Heart left ventricle (tissue), 16 donors: ENCODE data around the gene BNIP3. TPM values are rescaled to one million over a fixed set of nuclear protein-coding genes. Genes with fewer than 3 reads are reported as not detected.

Experiments
- ATAC-seq, 4 donors: fragments of 200-7000 bp; cut with Tn5 transposase; one replicate each; pipeline ENCODE4 v1.9.1; 2020 to 2022; ENCODE audit warnings: moderate library complexity in 4 of 4, mild to moderate bottlenecking in 3 of 4, moderate number of reproducible peaks in 1 of 4
- DNase-seq, 5 donors: peaks; one replicate each; pipeline ENCODE4 v3.0.0-alpha.2; 2020
- H3K27ac ChIP-seq, 12 donors: fragments of 200-600 bp; sonication (generic) in 4 of 12; one replicate each; pipeline versions ENCODE4 v1.5.0 to v1.8.0; 2016 to 2022; ENCODE audit warnings: mild to moderate bottlenecking in 2 of 12
- H3K27me3 ChIP-seq, 9 donors: fragments of 200-600 bp; sonication (generic) in 2 of 9; one replicate each; pipeline versions ENCODE4 v1.5.1 to v1.8.0; 2016 to 2022; ENCODE audit warnings: mild to moderate bottlenecking in 3 of 9
- H3K36me3 ChIP-seq, 9 donors: fragments of 200-600 bp; sonication (generic) in 2 of 9; one replicate each; pipeline versions ENCODE4 v1.5.0 to v1.8.0; 2018 to 2022; ENCODE audit warnings: mild to moderate bottlenecking in 2 of 9
- H3K4me1 ChIP-seq, 12 donors: fragments of 200-600 bp; sonication (generic) in 4 of 12; one replicate each; pipeline versions ENCODE4 v1.5.0 to v1.8.0; 2016 to 2022; ENCODE audit warnings: mild to moderate bottlenecking in 3 of 12
- H3K4me3 ChIP-seq, 12 donors: fragments of 200-600 bp; sonication (generic) in 4 of 12; one replicate each; pipeline versions ENCODE4 v1.5.0 to v1.8.0; 2017 to 2022; ENCODE audit warnings: mild to moderate bottlenecking in 9 of 12, moderate library complexity in 4 of 12
- H3K9me3 ChIP-seq, 12 donors: fragments of 200-600 bp; sonication (generic) in 4 of 12; one replicate each; pipeline versions ENCODE4 v1.5.0 to v1.8.0; 2016 to 2022; ENCODE audit warnings: mild to moderate bottlenecking in 1 of 12
- CTCF ChIP-seq, 12 donors: fragments of 200-600 bp; sonication (generic) in 4 of 12; IDR thresholded peaks; one replicate each; pipeline versions ENCODE4 v1.5.0 to v1.8.0; 2018 to 2022; ENCODE audit warnings: antibody characterized with exemption in 12 of 12, mild to moderate bottlenecking in 5 of 12
- POLR2A ChIP-seq, 2 donors: fragments of 450-650 bp; IDR thresholded peaks; one replicate each; pipeline ENCODE4 v1.6.1; 2017; ENCODE audit warnings: antibody characterized with exemption in 2 of 2, mild to moderate bottlenecking in 2 of 2, moderate library complexity in 2 of 2
- WGBS, 4 donors: extraction: QIAGEN DNeasy Blood & Tissue Kit in 2 of 4; methylation state at CpG; one replicate each; pipeline versions ENCODE4 v1.1.5 to v1.1.7; 2013 to 2018; 5-methylcytosine and 5-hydroxymethylcytosine counted together
- intact Hi-C, 10 donors: fragments of 100-400 bp; cut with DNase I; formaldehyde crosslinking; loops; one replicate each; pipeline versions ENCODE4 v1.11.1 to v1.14.2; 2022
- polyA plus RNA-seq, 2 donors: library from polyadenylated mRNA; stranded (reverse); fragments of 200-250 nt; gene quantifications; one replicate each; pipeline ENCODE4 v1.2.3, GENCODE V29; 2013
- total RNA-seq, 9 donors: library from RNA; depleted of rRNA in 2 of 9; stranded (reverse); fragments of >200 nt in 2 of 9; fragmentation: NEBNext Ultra II Directional in 3 of 9; extraction: Animal tissue kit (Norgen Biotek cat#: 25700) in 3 of 9; gene quantifications; one replicate each; pipeline versions ENCODE4 v1.1.0 to v1.2.4, GENCODE V29; 2016 to 2023
- donor health status: ischemic (EF 13 %, LVEDD 7.1; RV severe dilation, severe dysfunction).
- donor health status: healthy with polysubstance abuse.
- donor health status: DM: no; HTN: yes; CAD: no.
- donor health status: DM: no; HTN: no; CAD: no.
- donor health status: ischemic (EF 25% LVEDD 6.9; RV normal size, moderate dysfunction).
- donor health status: ischemic (EF 25% LVEDD 5.7; RV mildly dilated, moderate dysfunction).
- donor health status: healthy.
- donor health status: DM: yes; HTN: yes; CAD: no.
- donor health status: ischemic (EF 35%, LVEDD 5.7; RV mildly dilated, moderate dysfunction).
- donor health status: nonischemic (EF 11% LVEDD 7.7; RV severe dilation, severe dysfunction).
- donor health status: DM: yes; HTN: yes; CAD: no.
- donor health status: PGD.
- donor health status: ischemic (EF 29% LVEDD 5.4; RV normal size, mild dysfunction).
- donor health status: nonischemic (EF 23%, LVEDD 6.1; RV moderate dilation, normal function).

The BNIP3 gene
- total and polyA plus RNA-seq, 11 donors: 48.1 to 711 (median 123) TPM

GRCh38 chr10:131963811-131964210, 17.9 kb downstream of the BNIP3 start:
- no peak for TF ChIP-seq CTCF (IDR thresholded peaks at IDR 0.05)
- TF ChIP-seq POLR2A (IDR thresholded peaks at IDR 0.05): no peak
- peaks cover 0 to 48% (median 36%) of the 10 kb centered on the region in 9 donors for H3K36me3 ChIP-seq
- DNase-seq (no peak), ATAC-seq (no peak)
- 79 to 83% (median 81%) methylated on average over 9 of the region's 9 CpGs for WGBS, 4 donors
- no peak overlapping the region for H3K27ac ChIP-seq
- H3K9me3 ChIP-seq: no peaks in the 10 kb centered on the region
- intact Hi-C loops: no loop called here
- no peak overlapping the region for H3K4me3 ChIP-seq
- H3K4me1 ChIP-seq: no peaks in the 10 kb centered on the region
- H3K27me3 ChIP-seq: no peaks in the 10 kb centered on the region

GRCh38 chr10:131963350-131963749, 18.4 kb downstream of the BNIP3 start:
- WGBS, 4 donors: 90 to 95% (median 93%) methylated on average over 20 of the region's 20 CpGs

GRCh38 chr10:131961777-131962662, 19.7 kb downstream of the BNIP3 start:
- Histone ChIP-seq H3K27ac (no peak overlapping the region), H3K4me1 (no peaks in the 10 kb centered on the region), H3K27me3 (no peaks in the 10 kb centered on the region), H3K9me3 (no peaks in the 10 kb centered on the region), H3K36me3 (peaks cover 0 to 40% (median 20%) of the 10 kb centered on the region in 9 donors), H3K4me3 (no peak overlapping the region)
- 84 to 91% (median 86%) methylated on average over 32 of the region's 32 CpGs for WGBS, 4 donors
- TF ChIP-seq CTCF (IDR thresholded peaks at IDR 0.05) (no peak), POLR2A (IDR thresholded peaks at IDR 0.05) (no peak)
- ATAC-seq: no peak
- intact Hi-C loops: no loop called here
- DNase-seq: no peak

More at GRCh38 chr10:131963350-131963749, 18.4 kb downstream of the BNIP3 start:
- intact Hi-C loops: no loop called here
- DNase-seq (no peak), ATAC-seq (peak in 1 of 4 donors; percentile 19)
- Histone ChIP-seq H3K27ac (no peak overlapping the region), H3K9me3 (no peaks in the 10 kb centered on the region), H3K4me1 (no peaks in the 10 kb centered on the region), H3K4me3 (no peak overlapping the region), H3K36me3 (peaks cover 0 to 43% (median 31%) of the 10 kb centered on the region in 9 donors), H3K27me3 (no peaks in the 10 kb centered on the region)
- TF ChIP-seq POLR2A (IDR thresholded peaks at IDR 0.05) (no peak), CTCF (IDR thresholded peaks at IDR 0.05) (no peak)

GRCh38 chr10:131961047-131961776, 20.5 kb downstream of the BNIP3 start:
- ATAC-seq: peak in 3 of 4 donors; percentile 3 to 38 (median 22)
- no peak overlapping the region for H3K27ac ChIP-seq

More at GRCh38 chr10:131961047-131961776, 20.5 kb downstream of the BNIP3 start:
- WGBS, 4 donors: 81 to 91% (median 89%) methylated on average over 17 to 26 of the region's 26 CpGs
- DNase-seq: no peak
- H3K4me3 ChIP-seq: no peak overlapping the region
- H3K4me1 ChIP-seq: no peaks in the 10 kb centered on the region
- no peak for TF ChIP-seq CTCF (IDR thresholded peaks at IDR 0.05)
- no peak for TF ChIP-seq POLR2A (IDR thresholded peaks at IDR 0.05)
- intact Hi-C loops: no loop called here
- H3K27me3 ChIP-seq: no peaks in the 10 kb centered on the region
- peaks cover 0 to 40% (median 22%) of the 10 kb centered on the region in 9 donors for H3K36me3 ChIP-seq
- H3K9me3 ChIP-seq: no peaks in the 10 kb centered on the region
